Suprapubic skin (tissue), 4 donors: Measurements from ENCODE around the gene TNNI3K.

Source experiments
- EP300 ChIP-seq: sonication (generic); formaldehyde crosslinking; IDR thresholded peaks from one replicate; pipeline ENCODE4 v1.6.1; 2017; ENCODE audit warnings: antibody characterized with exemption
- POLR2A ChIP-seq, 2 donors: fragments of 450-650 bp; IDR thresholded peaks; one replicate each; pipeline ENCODE4 v1.6.1; 2017; ENCODE audit warnings: antibody characterized with exemption in 2 of 2, mild to moderate bottlenecking in 2 of 2, moderate library complexity in 2 of 2
- POLR2AphosphoS5 ChIP-seq, 3 donors: sonication (generic); formaldehyde crosslinking; IDR thresholded peaks; one replicate each; pipeline ENCODE4 v1.6.1; 2017; ENCODE audit warnings: antibody characterized with exemption in 3 of 3
- TF ChIP-seq, protein P1 (sequence below), 2 donors: fragments of 200-600 bp in 1 of 2; fragments of 450-650 bp in 1 of 2; sonication (generic) in 1 of 2; IDR thresholded peaks; one replicate each; pipeline ENCODE4 v1.5.1; 2016 to 2019; ENCODE audit warnings: antibody characterized with exemption in 2 of 2, mild to moderate bottlenecking in 1 of 2, moderate library complexity in 1 of 2

- TF ChIP-seq, protein P1, sequence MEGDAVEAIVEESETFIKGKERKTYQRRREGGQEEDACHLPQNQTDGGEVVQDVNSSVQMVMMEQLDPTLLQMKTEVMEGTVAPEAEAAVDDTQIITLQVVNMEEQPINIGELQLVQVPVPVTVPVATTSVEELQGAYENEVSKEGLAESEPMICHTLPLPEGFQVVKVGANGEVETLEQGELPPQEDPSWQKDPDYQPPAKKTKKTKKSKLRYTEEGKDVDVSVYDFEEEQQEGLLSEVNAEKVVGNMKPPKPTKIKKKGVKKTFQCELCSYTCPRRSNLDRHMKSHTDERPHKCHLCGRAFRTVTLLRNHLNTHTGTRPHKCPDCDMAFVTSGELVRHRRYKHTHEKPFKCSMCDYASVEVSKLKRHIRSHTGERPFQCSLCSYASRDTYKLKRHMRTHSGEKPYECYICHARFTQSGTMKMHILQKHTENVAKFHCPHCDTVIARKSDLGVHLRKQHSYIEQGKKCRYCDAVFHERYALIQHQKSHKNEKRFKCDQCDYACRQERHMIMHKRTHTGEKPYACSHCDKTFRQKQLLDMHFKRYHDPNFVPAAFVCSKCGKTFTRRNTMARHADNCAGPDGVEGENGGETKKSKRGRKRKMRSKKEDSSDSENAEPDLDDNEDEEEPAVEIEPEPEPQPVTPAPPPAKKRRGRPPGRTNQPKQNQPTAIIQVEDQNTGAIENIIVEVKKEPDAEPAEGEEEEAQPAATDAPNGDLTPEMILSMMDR (IDR thresholded peaks at IDR 0.05) = no peak
- no peak for TF ChIP-seq POLR2AphosphoS5 (IDR thresholded peaks at IDR 0.05)
- TF ChIP-seq POLR2A (IDR thresholded peaks at IDR 0.05) = no peak
- no peak for TF ChIP-seq EP300
Measured at GRCh38 chr1:74522148-74522547, 287.0 kb downstream of the TNNI3K start.
